ENCODE results near the gene MEIOSIN. TPM values are rescaled to one million over a fixed set of nuclear protein-coding genes. Genes with fewer than 3 reads are reported as not detected.
"Not testable (repeated sequence)": the region's sequence is repeated elsewhere in the genome, so short reads cannot be mapped to it uniquely, and the experiment has no call there.

The MEIOSIN gene, protein sequence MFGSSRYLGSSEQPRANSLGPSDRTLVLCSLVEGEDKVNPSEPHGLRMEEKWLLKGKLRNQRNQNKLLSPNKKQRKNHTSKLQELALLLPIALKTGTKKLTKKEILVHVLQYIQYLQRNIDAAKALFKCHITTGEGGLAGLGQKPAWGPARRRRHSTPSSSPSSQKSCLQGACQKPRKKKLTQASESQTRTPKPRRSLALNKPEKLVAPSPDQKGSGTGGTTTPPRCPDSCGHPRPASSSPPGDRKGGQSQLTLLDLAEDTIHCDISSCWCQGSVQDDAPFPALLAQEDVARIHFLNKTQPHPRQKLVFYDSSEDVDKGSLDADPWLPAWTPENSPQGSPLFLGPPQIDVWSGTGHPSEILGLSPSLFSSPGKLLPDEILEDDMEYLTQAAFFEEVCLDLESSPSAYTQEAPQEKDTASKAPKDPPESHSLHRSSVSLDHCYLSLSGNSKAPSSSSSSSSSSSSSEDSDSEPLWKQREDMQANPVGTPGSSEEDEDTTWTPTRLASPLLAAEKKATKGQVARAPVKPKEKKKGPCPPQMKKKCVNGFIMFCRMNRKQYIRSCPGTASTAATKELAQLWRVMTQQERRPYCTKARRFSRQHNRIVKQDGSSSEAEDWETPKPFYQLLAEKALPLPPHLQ
- total RNA-seq, result not detected in 2 replicates

DNA sequence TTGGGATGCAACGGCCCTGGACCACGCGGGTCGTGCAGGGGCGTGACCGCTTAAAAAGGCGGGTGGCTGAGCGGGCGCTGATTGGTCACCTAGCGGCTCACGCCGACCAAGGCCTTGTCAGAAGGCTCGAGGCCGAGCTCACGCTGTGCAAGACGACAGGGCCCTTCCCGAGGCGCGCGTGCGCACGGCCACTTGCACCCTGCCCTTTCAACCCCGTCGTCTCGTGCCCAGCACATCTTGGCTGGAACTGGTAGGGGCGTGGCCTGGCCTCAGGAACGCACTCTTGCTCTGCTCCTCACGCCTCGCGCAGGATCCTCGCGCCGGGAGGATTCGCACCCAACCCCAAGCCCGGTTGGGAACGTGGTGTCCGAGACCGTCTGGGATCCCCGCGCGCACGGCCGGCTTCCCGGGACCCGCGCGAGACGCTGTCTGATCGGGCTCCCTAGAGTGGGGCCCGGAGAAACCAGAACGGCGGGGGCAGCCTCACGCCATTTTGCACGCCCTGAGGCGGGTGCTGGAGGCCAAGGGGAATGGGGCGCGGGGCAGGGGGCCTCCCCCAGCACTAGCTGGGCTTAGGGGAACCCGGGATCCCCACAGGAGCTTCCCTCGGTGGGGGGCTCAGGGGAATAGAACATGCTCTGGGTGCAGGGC, at the start of gene MEIOSIN:
TSS of gene MEIOSIN (plus strand) at position 280 of the 651 bp plus-strand sequence. CDS start 1,938 bp downstream, outside the sequence.
- no peak for DNase-seq (ENCODE audit: low read depth)

GRCh38 chr19:45685045-45685444, 48.2 kb upstream of the MEIOSIN start:
- not testable (repeated sequence) for DNase-seq (ENCODE audit: low read depth)

GRCh38 chr19:45687599-45687998, 45.6 kb upstream of the MEIOSIN start:
- no peak for DNase-seq (ENCODE audit: low read depth)

DNA sequence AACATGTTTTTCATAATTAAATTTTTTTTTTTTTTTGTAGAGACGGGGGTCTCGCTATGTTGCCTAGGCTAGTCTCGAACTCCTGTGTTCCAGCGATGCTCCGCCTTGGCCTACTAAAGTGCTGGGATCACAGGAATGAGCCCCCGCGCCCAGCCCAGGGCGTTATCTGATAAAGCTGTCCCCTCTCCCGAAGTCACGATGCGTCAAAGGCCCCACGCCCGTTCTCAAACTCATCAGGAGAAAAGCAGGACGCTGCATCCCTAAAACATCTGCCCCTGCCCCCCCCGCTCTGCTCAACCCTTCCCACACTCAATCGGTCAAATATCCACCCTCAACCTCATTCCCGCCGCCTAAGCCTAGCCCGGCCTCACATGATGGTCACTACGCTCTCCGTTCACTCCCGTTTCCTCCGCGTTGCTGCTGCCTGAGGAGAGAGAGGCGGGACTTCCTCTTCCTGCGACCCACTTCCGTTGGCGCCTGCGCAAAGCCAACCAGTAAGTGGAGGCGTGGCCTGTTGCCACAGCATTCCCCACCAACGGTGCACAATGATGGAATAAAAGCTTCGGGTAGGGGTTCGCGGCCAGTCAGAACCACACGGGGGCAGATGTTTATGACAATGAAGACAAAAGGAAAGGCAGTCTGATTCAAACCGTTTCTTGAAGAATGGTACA, 41.6 kb upstream of the MEIOSIN start, which contains the start of gene SNRPD2:
TSS of gene SNRPD2 (minus strand) at position 438 of the 671 bp plus-strand sequence. CDS start at position 373, 65 bp downstream.
- peak; percentile 87 for DNase-seq (ENCODE audit: low read depth)

DNA sequence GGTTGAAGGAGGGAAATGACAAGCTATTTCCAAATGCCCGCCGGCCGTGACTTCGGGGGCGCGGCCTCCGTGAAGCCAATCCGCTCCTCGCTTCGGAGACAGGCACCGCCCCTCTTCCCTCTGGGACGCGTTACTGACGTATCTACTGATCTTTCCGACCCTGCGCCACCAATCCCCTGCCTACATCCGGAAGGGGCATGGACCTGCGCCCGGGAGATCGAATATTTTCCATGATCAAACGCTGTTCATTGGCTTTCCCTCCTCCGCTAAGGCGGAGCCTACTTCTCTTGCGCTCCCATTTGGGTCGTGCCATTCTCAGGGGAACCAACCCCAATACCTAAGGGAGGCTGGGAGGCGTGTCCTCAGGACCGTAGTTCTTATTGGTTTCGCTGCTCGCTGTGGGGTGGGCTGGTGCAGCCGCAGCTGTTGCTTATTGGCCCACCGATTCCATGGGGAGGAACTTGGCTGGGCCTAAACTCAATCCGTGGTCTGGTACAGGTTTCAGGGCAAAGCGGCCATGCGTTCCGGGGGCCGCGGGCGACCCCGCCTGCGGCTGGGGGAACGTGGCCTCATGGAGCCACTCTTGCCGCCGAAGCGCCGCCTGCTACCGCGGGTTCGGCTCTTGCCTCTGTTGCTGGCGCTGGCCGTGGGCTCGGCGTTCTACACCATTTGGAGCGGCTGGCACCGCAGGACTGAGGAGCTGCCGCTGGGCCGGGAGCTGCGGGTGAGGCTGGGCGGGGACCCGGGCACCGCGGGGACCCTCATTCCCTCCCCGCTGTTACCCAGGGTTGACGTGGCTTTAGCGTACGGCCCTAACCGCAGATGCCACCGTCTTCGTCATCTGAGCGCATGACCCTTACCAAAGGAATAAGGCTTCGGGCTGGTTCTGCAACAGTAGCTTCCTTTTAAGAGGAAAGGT, 40.8 kb upstream of the MEIOSIN start, which contains the start of gene QPCTL:
TSS of gene QPCTL (plus strand) at position 480 of the 919 bp plus-strand sequence. CDS start at position 518, 38 bp downstream.
- DNase-seq (ENCODE audit: low read depth), result peak; percentile 99

- DNase-seq (ENCODE audit: low read depth), result peak; percentile 33
Observed at GRCh38 chr19:45693106-45693788, 40.0 kb upstream of the MEIOSIN start.

DNA sequence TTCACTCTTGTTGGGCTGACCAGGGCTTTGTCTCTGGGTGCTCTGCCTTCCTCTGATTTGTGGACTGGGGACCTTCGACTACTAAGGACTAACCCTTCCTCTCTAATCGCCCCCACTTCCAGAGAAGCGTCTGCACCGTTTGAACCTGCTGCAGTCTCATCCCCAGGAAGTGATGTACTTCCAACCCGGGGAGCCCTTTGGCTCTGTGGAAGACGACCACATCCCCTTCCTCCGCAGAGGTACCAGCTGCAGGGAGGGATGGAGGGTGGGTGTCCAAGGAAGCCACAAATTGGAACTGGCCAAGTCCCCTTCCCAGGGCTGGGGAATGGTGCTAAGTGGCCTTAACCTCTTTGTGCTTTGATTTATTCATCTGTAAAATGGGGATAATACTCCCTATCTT, 31.6 kb upstream of the MEIOSIN start:
- no peak for DNase-seq (ENCODE audit: low read depth)

GRCh38 chr19:45705115-45705514, 28.1 kb upstream of the MEIOSIN start:
- DNase-seq (ENCODE audit: low read depth), result no peak

DNA sequence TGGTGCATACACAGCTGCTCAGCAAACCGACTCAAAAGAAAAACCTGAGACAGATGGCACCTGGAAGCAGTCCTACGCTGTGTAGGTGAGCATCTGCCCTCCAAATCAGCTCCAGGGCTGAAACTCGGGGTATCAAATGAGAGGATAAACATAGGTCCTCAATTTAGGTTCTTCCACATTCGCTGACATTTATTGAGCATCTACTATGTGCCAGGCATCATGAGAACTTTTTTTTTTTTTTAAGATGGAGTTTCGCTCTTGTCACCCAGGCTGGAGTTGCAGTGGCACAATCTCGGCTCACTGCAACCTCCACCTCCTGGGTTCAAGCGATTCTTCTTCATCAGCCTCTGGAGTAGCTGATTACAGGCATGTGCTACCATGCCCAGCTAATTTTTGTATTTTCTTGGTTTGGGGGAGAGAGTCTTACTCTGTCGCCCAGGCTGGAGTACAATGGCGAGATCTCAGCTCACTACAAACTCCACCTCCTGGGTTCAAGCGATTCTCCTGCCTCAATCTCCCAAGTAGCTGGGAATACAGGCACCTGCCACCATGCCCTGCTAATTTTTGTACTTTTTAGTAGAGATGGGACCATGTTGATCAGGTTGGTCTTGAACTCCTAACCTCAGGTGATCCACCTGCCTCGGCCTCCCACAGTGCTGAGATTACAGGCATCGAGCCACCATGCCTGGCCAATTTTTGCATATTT, 27.4 kb upstream of the MEIOSIN start:
- DNase-seq (ENCODE audit: low read depth), result no peak

DNA sequence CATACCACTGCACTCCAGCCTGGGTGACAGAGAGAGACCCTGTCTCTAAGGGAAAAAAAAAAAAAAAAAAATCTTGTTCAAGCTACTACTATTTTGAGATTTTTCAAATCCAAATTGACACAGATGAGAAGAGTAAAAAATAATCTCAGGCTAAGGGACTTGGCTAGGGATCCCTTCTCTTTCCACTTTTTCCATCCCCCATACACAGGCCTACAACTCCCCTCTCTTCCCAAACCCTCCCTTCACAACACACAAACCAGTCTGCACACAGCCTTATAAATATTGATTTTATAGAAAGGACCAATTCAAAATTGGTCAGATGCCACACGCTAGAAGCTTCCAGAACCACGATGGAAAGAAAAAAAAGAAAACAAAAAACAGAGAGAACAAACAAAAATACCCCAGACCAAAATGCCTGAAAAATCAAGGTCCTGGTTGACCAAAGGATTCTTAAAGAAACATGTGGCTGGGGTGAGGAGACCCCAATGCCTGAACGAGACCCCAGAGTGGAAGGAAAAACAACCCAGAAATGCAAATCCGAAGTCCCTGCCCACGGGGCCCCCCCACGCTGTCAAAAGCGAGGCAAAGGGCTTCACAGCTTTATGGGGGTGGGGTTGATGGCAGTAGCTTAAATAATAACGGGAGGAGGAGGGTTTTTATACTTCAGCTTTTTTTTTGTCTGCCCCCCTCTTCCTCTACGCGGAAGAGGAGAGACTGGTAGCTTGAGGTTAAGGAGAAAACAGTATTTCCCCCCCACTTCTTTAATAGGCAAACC, 22.7 kb upstream of the MEIOSIN start:
- DNase-seq (ENCODE audit: low read depth), result no peak

- DNase-seq (ENCODE audit: low read depth), result no peak
Observed at GRCh38 chr19:45711851-45712698, 21.2 kb upstream of the MEIOSIN start.

GRCh38 chr19:45712699-45713067, 20.6 kb upstream of the MEIOSIN start:
- DNase-seq (ENCODE audit: low read depth), result no peak

- no peak for DNase-seq (ENCODE audit: low read depth)
Observed at GRCh38 chr19:45713141-45713540, 20.1 kb upstream of the MEIOSIN start.

DNA sequence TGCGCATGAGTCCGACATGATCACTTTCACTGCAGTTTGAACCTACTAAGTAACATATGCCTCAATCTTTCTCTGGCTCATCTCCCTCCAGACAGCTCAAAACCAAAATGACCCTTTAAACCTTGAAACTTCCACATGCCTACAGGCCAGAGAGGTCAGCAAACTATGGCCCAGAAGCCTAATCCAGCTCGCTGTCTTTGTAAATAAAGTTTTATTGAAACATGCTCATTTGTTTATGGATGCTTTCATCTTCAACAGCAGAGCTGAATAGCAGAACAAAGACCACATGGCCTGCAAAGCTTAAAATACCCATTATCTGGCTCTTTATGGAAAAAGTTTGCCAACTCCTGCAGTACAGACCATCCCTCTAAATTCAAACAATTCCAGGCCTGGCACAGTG, 18.1 kb upstream of the MEIOSIN start:
- DNase-seq (ENCODE audit: low read depth), result no peak

GRCh38 chr19:45716359-45717130, 16.7 kb upstream of the MEIOSIN start:
- DNase-seq (ENCODE audit: low read depth), result peak; percentile 38

GRCh38 chr19:45717131-45717982, 15.9 kb upstream of the MEIOSIN start:
- peak; percentile 99 for DNase-seq (ENCODE audit: low read depth)

All from renal cortical epithelial cell (primary cell).